Hepatocyte (in vitro differentiated cells): ENCODE measurements around the gene DIP2C. TPM values are rescaled to one million over a fixed set of nuclear protein-coding genes. Genes with fewer than 3 reads are reported as not detected.

Experiments used
- DNase-seq: peaks from one replicate; pipeline ENCODE4 v3.0.0-alpha.2; 2016; ENCODE audit warnings: low spot score
- H2AFZ ChIP-seq: fragments of 200-600 bp; sonication (generic); 2 replicates; pipeline ENCODE4 v1.6.0; 2016; ENCODE audit warnings: antibody characterized with exemption, mild to moderate bottlenecking
- H3K27ac ChIP-seq: fragments of 200-600 bp; sonication (generic); 2 replicates; pipeline ENCODE4 v1.5.1; 2016; ENCODE audit warnings: mild to moderate bottlenecking
- H3K27me3 ChIP-seq: fragments of 200-600 bp; sonication (generic); 2 replicates; pipeline ENCODE4 v1.6.1; 2016
- H3K36me3 ChIP-seq: fragments of 200-600 bp; sonication (generic); replicated peaks from 2 replicates; pipeline ENCODE4 v1.5.1; 2016; ENCODE audit warnings: low read depth; ENCODE audit not compliant: insufficient read depth
- H3K4me1 ChIP-seq: fragments of 200-600 bp; sonication (generic); 2 replicates; pipeline ENCODE4 v1.5.1; 2016; ENCODE audit warnings: mild to moderate bottlenecking, moderate library complexity; ENCODE audit not compliant: insufficient read depth
- H3K4me2 ChIP-seq: fragments of 200-600 bp; sonication (generic); 2 replicates; pipeline ENCODE4 v1.6.0; 2016
- H3K4me3 ChIP-seq: fragments of 200-600 bp; sonication (generic); 2 replicates; pipeline ENCODE4 v1.5.1; 2016; ENCODE audit warnings: mild to moderate bottlenecking
- H3K79me2 ChIP-seq: fragments of 200-600 bp; sonication (generic); 2 replicates; pipeline ENCODE4 v1.6.0; 2017; ENCODE audit warnings: mild to moderate bottlenecking
- H3K9me2 ChIP-seq: fragments of 200-600 bp; sonication (generic); replicated peaks from 2 replicates; pipeline ENCODE4 v1.6.0; 2017; ENCODE audit warnings: mild to moderate bottlenecking; ENCODE audit not compliant: insufficient read depth
- H3K9me3 ChIP-seq: fragments of 200-600 bp; sonication (generic); 2 replicates; pipeline ENCODE4 v1.5.1; 2016; ENCODE audit warnings: low read depth, mild to moderate bottlenecking
- H4K20me1 ChIP-seq: fragments of 200-600 bp; sonication (generic); 2 replicates; pipeline ENCODE4 v1.6.0; 2016; ENCODE audit warnings: mild to moderate bottlenecking; ENCODE audit not compliant: insufficient read depth, poor library complexity, severe bottlenecking
- CTCF ChIP-seq: fragments of 200-600 bp; sonication (generic); IDR thresholded peaks from 2 replicates; pipeline ENCODE4 v1.5.1; 2016; ENCODE audit warnings: antibody characterized with exemption, mild to moderate bottlenecking; ENCODE audit not compliant: poor library complexity
- EZH2 ChIP-seq: fragments of 200-600 bp; sonication (generic); IDR thresholded peaks from 2 replicates; pipeline ENCODE4 v1.6.1; 2016; ENCODE audit warnings: antibody characterized with exemption, mild to moderate bottlenecking, borderline replicate concordance
- EZH2phosphoT487 ChIP-seq: fragments of 200-600 bp; sonication (generic); IDR thresholded peaks from one replicate; pipeline ENCODE4 v1.6.1; 2018; ENCODE audit warnings: antibody characterized with exemption, mild to moderate bottlenecking, low read depth, moderate library complexity; ENCODE audit not compliant: unreplicated experiment, severe bottlenecking
- WGBS: methylation state at CpG from one replicate; pipeline ENCODE4 v1.1.6; 2016; ENCODE audit warnings: low lambda C conversion rate; ENCODE audit errors: missing lambda C conversion rate; 5-methylcytosine and 5-hydroxymethylcytosine counted together
- polyA plus RNA-seq: library from polyadenylated mRNA; unstranded; fragments of >200 nt; fragmentation: Nextera tagmentation; extraction: Ambion mirVana; gene quantifications from 2 replicates; pipeline ENCODE4 v1.2.1, GENCODE V29; 2016
- total RNA-seq: library from RNA; depleted of rRNA; stranded (reverse); fragments of >200 nt; gene quantifications from 2 replicates; pipeline ENCODE4 v1.2.3, GENCODE V29; 2014

Gene DIP2C
- total and polyA plus RNA-seq, 2 experiments from 2014 or later, result 11.1 to 12.8 TPM

DNA sequence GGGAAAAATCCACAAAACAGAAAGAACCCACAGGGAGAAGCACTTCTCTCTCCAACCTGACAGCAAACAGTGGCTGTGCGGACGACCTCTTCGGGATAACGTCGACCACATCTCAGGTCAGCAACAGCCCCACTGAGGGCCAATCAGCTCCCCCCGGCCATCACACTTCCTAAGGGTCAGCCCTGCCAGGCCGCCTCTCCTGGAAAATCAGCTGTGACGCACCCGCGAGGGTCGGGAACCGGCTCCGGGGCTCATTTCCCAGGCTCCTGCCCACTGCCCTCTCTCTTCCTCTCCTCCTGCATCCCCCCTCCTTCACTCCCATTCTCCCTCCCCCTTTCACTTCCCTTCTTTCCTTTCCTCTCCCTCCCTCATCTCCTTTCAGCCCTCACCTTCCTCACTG is 118.3 kb downstream of the DIP2C start:
- Histone ChIP-seq H3K36me3 (no peaks in the 10 kb centered on the region), H3K4me2 (no peak overlapping the region), H4K20me1 (peaks cover 40% of the 10 kb centered on the region), H3K79me2 (peaks cover 86% of the 10 kb centered on the region), H3K27ac (no peak overlapping the region), H3K27me3 (no peaks in the 10 kb centered on the region), H3K4me1 (peaks cover 6% of the 10 kb centered on the region), H3K9me2 (no peaks in the 10 kb centered on the region), H3K4me3 (no peak overlapping the region), H3K9me3 (no peaks in the 10 kb centered on the region), H2AFZ (no peak overlapping the region)
- no peak for TF ChIP-seq EZH2phosphoT487
- TF ChIP-seq CTCF, result no peak
- TF ChIP-seq EZH2, result no peak
- DNase-seq, result no peak
- 86% methylated on average over 7 of the region's 13 CpGs for WGBS

DNA sequence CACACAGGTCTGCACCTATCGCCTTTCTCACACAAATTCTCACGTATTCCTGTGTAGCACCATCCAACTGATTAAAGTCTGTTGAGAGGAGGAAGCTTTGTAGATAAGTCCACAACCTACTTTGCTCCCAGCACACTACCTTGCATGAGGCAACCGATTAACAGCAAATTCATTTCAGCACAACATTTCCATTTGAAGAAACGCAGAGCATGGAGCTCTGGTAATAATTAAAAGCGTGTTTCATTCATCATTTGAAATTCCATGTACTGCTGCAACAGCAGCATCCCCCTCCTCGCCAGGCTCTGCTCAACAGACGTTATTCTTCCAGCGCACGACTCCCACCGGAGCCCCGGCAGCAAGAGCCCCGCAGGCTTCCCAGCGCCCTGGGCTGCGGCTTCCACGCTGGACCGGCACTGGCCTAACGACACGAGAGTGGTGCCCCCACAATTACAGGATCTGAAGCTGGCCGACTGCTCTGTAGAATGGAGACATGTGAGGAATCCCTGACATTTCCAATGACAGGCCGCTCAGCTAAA is 118.8 kb downstream of the DIP2C start:
- Histone ChIP-seq H2AFZ (no peak overlapping the region), H3K27me3 (no peaks in the 10 kb centered on the region), H3K36me3 (no peaks in the 10 kb centered on the region), H3K4me3 (no peak overlapping the region), H3K9me2 (no peaks in the 10 kb centered on the region), H3K9me3 (no peaks in the 10 kb centered on the region), H3K4me2 (no peak overlapping the region), H4K20me1 (peaks cover 37% of the 10 kb centered on the region), H3K79me2 (peaks cover 84% of the 10 kb centered on the region), H3K27ac (no peak overlapping the region), H3K4me1 (peaks cover 3% of the 10 kb centered on the region)
- 82% methylated on average over 20 of the region's 20 CpGs for WGBS
- TF ChIP-seq EZH2phosphoT487, result no peak
- TF ChIP-seq CTCF, result no peak
- no peak for TF ChIP-seq EZH2
- DNase-seq, result no peak

- H2AFZ ChIP-seq, result no peak overlapping the region
- no peaks in the 10 kb centered on the region for H3K4me1 ChIP-seq
- no peak overlapping the region for H3K4me2 ChIP-seq
- WGBS, result 91% methylated on average over 7 of the region's 7 CpGs
- DNase-seq, result no peak
- H3K27me3 ChIP-seq, result no peaks in the 10 kb centered on the region
- peaks cover 33% of the 10 kb centered on the region for H4K20me1 ChIP-seq
- TF ChIP-seq CTCF (no peak), EZH2phosphoT487 (no peak), EZH2 (no peak)
- H3K36me3 ChIP-seq, result no peaks in the 10 kb centered on the region
- H3K9me3 ChIP-seq, result no peaks in the 10 kb centered on the region
- H3K9me2 ChIP-seq, result no peaks in the 10 kb centered on the region
- no peak overlapping the region for H3K4me3 ChIP-seq
- H3K79me2 ChIP-seq, result peaks cover 87% of the 10 kb centered on the region
- no peak overlapping the region for H3K27ac ChIP-seq
Observed at GRCh38 chr10:569961-570627, 119.4 kb downstream of the DIP2C start.
